ENCODE measurements around the gene HDAC4. TPM values are rescaled to one million over a fixed set of nuclear protein-coding genes. Genes with fewer than 3 reads are reported as not detected.

Gene HDAC4
- total RNA-seq, 4 donors from 2014 or later, result 12.9 to 91.6 (median 39.8) TPM

- H3K27me3 ChIP-seq, result no peaks in the 10 kb centered on the region
- WGBS, 2 donors, result 94 to 96% methylated on average over 24 of the region's 24 CpGs
- no peak for TF ChIP-seq POLR2A (IDR thresholded peaks at IDR 0.05)
- no peak overlapping the region for H3K4me3 ChIP-seq (replicated peaks in 1 of 3)
- H3K36me3 ChIP-seq, result peaks cover 12 to 18% of the 10 kb centered on the region in 2 donors
- no peak for DNase-seq
- H3K4me1 ChIP-seq, result no peaks in the 10 kb centered on the region
- H3K9me3 ChIP-seq, result no peaks in the 10 kb centered on the region
- H3K27ac ChIP-seq, result no peak overlapping the region
- intact Hi-C loops (cut with DNase I), result no loop called here
Measured at GRCh38 chr2:239084007-239084406, 316.8 kb downstream of the HDAC4 start.

GRCh38 chr2:239082425-239082824 lies 318.4 kb downstream of the HDAC4 start:
- H3K36me3 ChIP-seq, result peaks cover 14 to 21% of the 10 kb centered on the region in 2 donors
- H3K27me3 ChIP-seq, result no peaks in the 10 kb centered on the region
- no peak for DNase-seq
- 87 to 90% methylated on average over 11 to 13 of the region's 14 CpGs for WGBS, 2 donors
- no peak overlapping the region for H3K27ac ChIP-seq
- TF ChIP-seq POLR2A (IDR thresholded peaks at IDR 0.05) (no peak), CTCF (IDR thresholded peaks at IDR 0.05) (no peak)
- intact Hi-C loops (cut with DNase I), result no loop called here
- H3K4me1 ChIP-seq, result no peaks in the 10 kb centered on the region
- no peak overlapping the region for H3K4me3 ChIP-seq (replicated peaks in 1 of 3)
- no peaks in the 10 kb centered on the region for H3K9me3 ChIP-seq

DNA sequence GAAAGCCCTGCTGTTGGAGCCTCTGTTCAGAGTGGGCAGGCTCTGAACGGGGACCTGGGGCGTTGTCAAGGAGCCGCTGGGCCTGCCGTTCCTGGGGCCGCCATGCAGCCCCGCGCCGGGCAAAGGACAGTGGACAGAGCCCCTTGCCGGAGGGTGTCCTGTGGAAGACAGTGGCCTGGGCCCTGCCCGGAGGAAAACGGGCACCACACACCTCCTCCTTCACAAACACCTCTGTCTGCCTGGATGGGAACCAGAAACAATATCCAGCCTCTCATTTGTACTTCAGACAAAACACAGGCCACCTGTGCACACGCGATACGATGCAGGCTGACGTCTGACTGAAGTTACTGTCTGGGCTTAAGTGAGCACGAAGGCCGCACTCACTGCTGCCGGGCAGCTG lies 319.2 kb downstream of the HDAC4 start:
- peaks cover 20 to 27% of the 10 kb centered on the region in 2 donors for H3K36me3 ChIP-seq
- H3K4me1 ChIP-seq, result no peaks in the 10 kb centered on the region

GRCh38 chr2:239081046-239081445 lies 319.8 kb downstream of the HDAC4 start:
- intact Hi-C loops (cut with DNase I), result no loop called here
- Histone ChIP-seq H3K27me3 (no peaks in the 10 kb centered on the region), H3K4me3 (replicated peaks in 1 of 3) (no peak overlapping the region), H3K27ac (no peak overlapping the region), H3K36me3 (peaks cover 20 to 27% of the 10 kb centered on the region in 2 donors), H3K4me1 (no peaks in the 10 kb centered on the region), H3K9me3 (no peaks in the 10 kb centered on the region)
- no peak for TF ChIP-seq POLR2A (IDR thresholded peaks at IDR 0.05)
- TF ChIP-seq CTCF (IDR thresholded peaks at IDR 0.05), result no peak
- no peak for DNase-seq
- 83 to 88% methylated on average over 4 to 19 of the region's 19 CpGs for WGBS, 2 donors

More for the DNA sequence above, 319.2 kb downstream of the HDAC4 start:
- no peak overlapping the region for H3K4me3 ChIP-seq (replicated peaks in 1 of 3)
- TF ChIP-seq CTCF (IDR thresholded peaks at IDR 0.05) (no peak), POLR2A (IDR thresholded peaks at IDR 0.05) (no peak)
- no peaks in the 10 kb centered on the region for H3K27me3 ChIP-seq
- no peak for DNase-seq
- intact Hi-C loops (cut with DNase I), result no loop called here
- no peak overlapping the region for H3K27ac ChIP-seq
- H3K9me3 ChIP-seq, result no peaks in the 10 kb centered on the region
- 79 to 83% methylated on average over 14 to 18 of the region's 18 CpGs for WGBS, 2 donors

GRCh38 chr2:239079671-239080294 lies 321.0 kb downstream of the HDAC4 start:
- peaks cover 20 to 27% of the 10 kb centered on the region in 2 donors for H3K36me3 ChIP-seq
- intact Hi-C loops (cut with DNase I), result no loop called here
- 95% methylated on average over 16 of the region's 16 CpGs for WGBS, 2 donors

More at GRCh38 chr2:239079671-239080294, 321.0 kb downstream of the HDAC4 start:
- Histone ChIP-seq H3K27ac (no peak overlapping the region), H3K4me1 (no peaks in the 10 kb centered on the region), H3K9me3 (no peaks in the 10 kb centered on the region), H3K27me3 (no peaks in the 10 kb centered on the region), H3K4me3 (replicated peaks in 1 of 3) (no peak overlapping the region)
- no peak for TF ChIP-seq CTCF (IDR thresholded peaks at IDR 0.05)
- TF ChIP-seq POLR2A (IDR thresholded peaks at IDR 0.05), result no peak
- no peak for DNase-seq
